OCI-LY7 (cell line): ENCODE measurements around the gene FST. TPM values are rescaled to one million over a fixed set of nuclear protein-coding genes. Genes with fewer than 3 reads are reported as not detected.

Source experiments
- BruUV-seq: library from RNA; stranded (reverse); fragments of 400-500 nt; replicated peaks from 2 replicates; lab custom pipeline; 2021; lab: Mats Ljungman, UMichigan
- CTCF ChIA-PET: fragments of 300-600 bp; sonication (Branson Sonifier 250); formaldehyde crosslinking; loops from one replicate; lab custom pipeline; 2022; ENCODE audit warnings: antibody characterized with exemption; ENCODE audit not compliant: unreplicated experiment; lab: Charles Lee
- POLR2A ChIA-PET: fragments of 300-600 bp; sonication (Branson Sonifier 250); formaldehyde crosslinking; loops from one replicate; lab custom pipeline; 2022; ENCODE audit warnings: antibody characterized with exemption; lab: Charles Lee
- DNase-seq: peaks from one replicate; pipeline ENCODE4 v3.0.0-alpha.2; 2015; ENCODE audit warnings: low spot score
- H2AFZ ChIP-seq: fragments of 200-600 bp; sonication (generic), shearing (Covaris generic); 2 replicates; pipeline ENCODE4 v1.6.1; 2014; ENCODE audit warnings: mild to moderate bottlenecking, antibody characterized with exemption, low read length, moderate library complexity
- H3K27ac ChIP-seq: fragments of 200-600 bp; sonication (generic); 2 replicates; pipeline ENCODE4 v1.5.1; 2014; ENCODE audit warnings: mixed run types, low read depth, mild to moderate bottlenecking, moderate library complexity, low read length, inconsistent platforms; ENCODE audit not compliant: poor library complexity, severe bottlenecking
- H3K36me3 ChIP-seq: fragments of 200-600 bp; sonication (generic); 2 replicates; pipeline ENCODE4 v1.6.1; 2014; ENCODE audit warnings: mild to moderate bottlenecking, antibody characterized with exemption, low read length, moderate library complexity, mixed read lengths; ENCODE audit not compliant: insufficient read depth
- H3K4me1 ChIP-seq: fragments of 200-600 bp; sonication (generic); 2 replicates; pipeline ENCODE4 v1.5.1; 2014; ENCODE audit warnings: mild to moderate bottlenecking, low read length; ENCODE audit not compliant: insufficient read depth, poor library complexity, severe bottlenecking
- H3K4me2 ChIP-seq: fragments of 200-600 bp; sonication (generic); 2 replicates; pipeline ENCODE4 v1.6.1; 2014; ENCODE audit warnings: mild to moderate bottlenecking, low read length
- H3K4me3 ChIP-seq: fragments of 200-600 bp; sonication (generic); 2 replicates; pipeline ENCODE4 v1.5.1; 2014; ENCODE audit warnings: mild to moderate bottlenecking, low read depth, low read length; ENCODE audit not compliant: poor library complexity, severe bottlenecking
- H3K79me2 ChIP-seq: fragments of 200-600 bp; sonication (generic); 2 replicates; pipeline ENCODE4 v1.6.1; 2016; ENCODE audit warnings: low read depth, mild to moderate bottlenecking, low read length, moderate library complexity, mixed read lengths; ENCODE audit not compliant: insufficient read depth
- H3K9me2 ChIP-seq: fragments of 200-600 bp; sonication (generic); 2 replicates; pipeline ENCODE4 v1.6.1; 2016; ENCODE audit warnings: mild to moderate bottlenecking, low read length, mixed read lengths; ENCODE audit not compliant: insufficient read depth
- H3K9me3 ChIP-seq: fragments of 200-600 bp; sonication (generic); 2 replicates; pipeline ENCODE4 v1.6.1; 2014; ENCODE audit warnings: mild to moderate bottlenecking, mixed run types, low read length, mixed read lengths
- H4K20me1 ChIP-seq: fragments of 200-600 bp; sonication (generic); 2 replicates; pipeline ENCODE4 v1.6.1; 2014; ENCODE audit warnings: mild to moderate bottlenecking, antibody characterized with exemption, low read length, moderate library complexity, mixed read lengths; ENCODE audit not compliant: insufficient read depth
- EZH2phosphoT487 ChIP-seq: fragments of 200-600 bp; sonication (generic); IDR thresholded peaks from 2 replicates; pipeline ENCODE4 v1.6.1; 2018; ENCODE audit warnings: low read depth, borderline replicate concordance, mild to moderate bottlenecking, mixed run types, antibody characterized with exemption, low read length, moderate library complexity, mixed read lengths
- intact Hi-C: fragments of 100-400 bp; cut with micrococcal nuclease; formaldehyde crosslinking; loops from one replicate; pipeline ENCODE4 v1.10.0; 2022; ENCODE audit not compliant: unreplicated experiment
- total RNA-seq, 2 experiments: library from RNA; depleted of rRNA in 1 of 2; stranded (reverse); fragments of >200 nt in 1 of 2; shearing (Covaris generic) in 1 of 2; gene quantifications; 2 replicates each; pipeline ENCODE4 v1.2.3, GENCODE V29; 2014 to 2022
- TF ChIP-seq, protein P1 (sequence below): fragments of 200-600 bp; sonication (generic); conservative IDR thresholded peaks from 2 replicates; pipeline ENCODE4 v1.5.1; 2014; ENCODE audit warnings: mild to moderate bottlenecking, antibody characterized with exemption, low read length, moderate library complexity, mixed read lengths

Gene FST
- total RNA-seq, 2 experiments from 2014 or later, result not detected

DNA sequence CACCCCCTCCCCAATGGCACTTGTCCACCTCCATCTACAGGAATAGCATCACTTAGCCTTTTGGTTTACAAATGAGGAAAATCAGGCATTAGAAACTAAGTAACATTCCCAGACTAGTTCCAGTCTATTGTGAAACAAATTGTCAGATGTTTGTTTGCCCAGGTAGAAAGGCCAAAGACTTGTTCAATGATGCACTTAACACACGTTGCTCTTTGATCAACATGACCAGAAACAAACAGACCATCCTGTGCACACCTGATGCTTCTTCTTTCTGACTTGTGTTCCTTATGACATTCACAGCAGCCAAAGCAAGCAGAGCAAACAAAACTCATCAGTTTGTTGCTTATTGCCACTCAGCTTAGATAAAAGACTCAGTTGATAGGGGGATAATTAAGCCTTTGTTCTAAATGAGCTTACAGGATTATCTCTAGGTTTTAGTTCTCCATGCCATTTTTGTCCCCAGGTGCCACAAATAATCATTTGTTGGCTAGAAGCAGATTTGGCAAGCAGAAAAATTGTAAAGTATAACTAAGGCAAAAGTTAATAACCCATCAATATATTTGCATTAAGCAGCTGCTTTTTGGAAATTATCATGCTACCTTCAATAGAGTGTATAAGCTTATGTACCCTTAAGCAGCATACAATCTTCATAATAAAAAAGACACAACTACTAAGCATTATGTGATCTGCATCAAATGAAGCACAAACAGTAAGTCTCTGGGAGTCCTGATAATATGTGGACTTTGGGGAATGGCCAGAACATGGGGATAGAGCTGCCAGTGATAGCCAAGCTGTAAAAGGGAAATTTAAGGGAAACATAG lies 26.3 kb upstream of the FST start:
- H3K4me1 ChIP-seq, result no peaks in the 10 kb centered on the region
- no peaks in the 10 kb centered on the region for H3K36me3 ChIP-seq
- no peaks in the 10 kb centered on the region for H3K9me3 ChIP-seq
- no peaks in the 10 kb centered on the region for H3K79me2 ChIP-seq
- H3K27ac ChIP-seq, result no peak overlapping the region
- no peak for DNase-seq
- H3K4me2 ChIP-seq, result no peak overlapping the region
- CTCF ChIA-PET, result no interaction called here
- intact Hi-C loops, result no loop called here
- TF ChIP-seq, protein P1, sequence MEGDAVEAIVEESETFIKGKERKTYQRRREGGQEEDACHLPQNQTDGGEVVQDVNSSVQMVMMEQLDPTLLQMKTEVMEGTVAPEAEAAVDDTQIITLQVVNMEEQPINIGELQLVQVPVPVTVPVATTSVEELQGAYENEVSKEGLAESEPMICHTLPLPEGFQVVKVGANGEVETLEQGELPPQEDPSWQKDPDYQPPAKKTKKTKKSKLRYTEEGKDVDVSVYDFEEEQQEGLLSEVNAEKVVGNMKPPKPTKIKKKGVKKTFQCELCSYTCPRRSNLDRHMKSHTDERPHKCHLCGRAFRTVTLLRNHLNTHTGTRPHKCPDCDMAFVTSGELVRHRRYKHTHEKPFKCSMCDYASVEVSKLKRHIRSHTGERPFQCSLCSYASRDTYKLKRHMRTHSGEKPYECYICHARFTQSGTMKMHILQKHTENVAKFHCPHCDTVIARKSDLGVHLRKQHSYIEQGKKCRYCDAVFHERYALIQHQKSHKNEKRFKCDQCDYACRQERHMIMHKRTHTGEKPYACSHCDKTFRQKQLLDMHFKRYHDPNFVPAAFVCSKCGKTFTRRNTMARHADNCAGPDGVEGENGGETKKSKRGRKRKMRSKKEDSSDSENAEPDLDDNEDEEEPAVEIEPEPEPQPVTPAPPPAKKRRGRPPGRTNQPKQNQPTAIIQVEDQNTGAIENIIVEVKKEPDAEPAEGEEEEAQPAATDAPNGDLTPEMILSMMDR, result no peak
- no peak for TF ChIP-seq EZH2phosphoT487
- H2AFZ ChIP-seq, result no peak overlapping the region
- H3K4me3 ChIP-seq, result no peak overlapping the region
- no peaks in the 10 kb centered on the region for H3K9me2 ChIP-seq
- H4K20me1 ChIP-seq, result no peaks in the 10 kb centered on the region
- POLR2A ChIA-PET, result interaction anchor here (0.5 to 0.7 kb wide), 2 partner anchors 270 to 735 kb away, joined by 3 read pairs; no protein-coding TSS in a partner anchor
- BruUV-seq, result no TSS peak

DNA sequence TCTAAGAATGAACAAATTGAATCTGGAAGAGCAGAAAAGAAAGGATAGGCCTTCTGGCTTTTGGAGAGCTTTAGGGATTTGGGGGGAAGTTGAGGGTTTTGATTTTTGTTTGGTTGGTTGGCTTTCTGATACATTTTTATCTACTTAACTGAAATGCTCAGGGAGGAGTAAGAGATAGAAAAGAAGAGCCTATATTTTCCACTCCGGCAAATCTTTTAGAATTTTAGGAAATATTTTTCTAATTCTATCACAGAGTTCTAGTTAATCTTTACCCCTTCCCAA lies 25.8 kb upstream of the FST start:
- ChIA-PET POLR2A (interaction anchor here (0.5 to 0.7 kb wide), 2 partner anchors 270 to 735 kb away, joined by 3 read pairs; no protein-coding TSS in a partner anchor), CTCF (no interaction called here)
- Histone ChIP-seq H3K4me2 (no peak overlapping the region), H3K79me2 (no peaks in the 10 kb centered on the region), H3K36me3 (no peaks in the 10 kb centered on the region), H3K4me3 (no peak overlapping the region), H2AFZ (no peak overlapping the region), H3K27ac (no peak overlapping the region), H3K4me1 (no peaks in the 10 kb centered on the region), H4K20me1 (no peaks in the 10 kb centered on the region), H3K9me3 (no peaks in the 10 kb centered on the region), H3K9me2 (no peaks in the 10 kb centered on the region)
- TF ChIP-seq EZH2phosphoT487, result no peak
- TF ChIP-seq, protein P1, result no peak
- intact Hi-C loops, result no loop called here
- no peak for DNase-seq
- no TSS peak for BruUV-seq

DNA sequence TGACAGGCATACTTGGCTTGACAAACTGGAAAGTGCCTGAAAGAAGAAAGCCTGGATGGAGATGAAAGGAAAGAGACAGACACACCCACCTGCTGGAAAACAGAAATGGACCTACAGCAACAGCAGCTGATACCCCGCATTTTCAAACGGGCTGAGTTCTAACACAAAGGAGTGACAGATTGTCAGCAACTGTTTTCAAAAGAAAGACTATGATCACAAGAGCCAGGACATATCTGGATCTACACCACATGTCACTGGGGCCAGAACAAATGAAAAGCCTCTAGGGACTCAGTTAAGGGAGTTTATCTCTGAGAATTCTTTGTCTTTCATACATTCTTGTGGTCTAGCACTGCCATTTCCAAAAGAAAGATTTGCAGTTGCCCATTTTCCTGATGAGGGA lies 24.1 kb upstream of the FST start:
- no peak overlapping the region for H2AFZ ChIP-seq
- H3K9me3 ChIP-seq, result no peaks in the 10 kb centered on the region
- TF ChIP-seq EZH2phosphoT487, result no peak
- TF ChIP-seq, protein P1, result no peak
- no peaks in the 10 kb centered on the region for H3K36me3 ChIP-seq
- no peak for DNase-seq
- intact Hi-C loops, result no loop called here
- H3K27ac ChIP-seq, result no peak overlapping the region
- H4K20me1 ChIP-seq, result no peaks in the 10 kb centered on the region
- no peak overlapping the region for H3K4me2 ChIP-seq
- no TSS peak for BruUV-seq
- CTCF ChIA-PET, result no interaction called here
- H3K9me2 ChIP-seq, result no peaks in the 10 kb centered on the region
- POLR2A ChIA-PET, result no interaction called here
- no peak overlapping the region for H3K4me3 ChIP-seq
- no peaks in the 10 kb centered on the region for H3K4me1 ChIP-seq
- no peaks in the 10 kb centered on the region for H3K79me2 ChIP-seq
